ENCODE measurements around the gene RPRD1B. TPM values are rescaled to one million over a fixed set of nuclear protein-coding genes. Genes with fewer than 3 reads are reported as not detected.

The RPRD1B gene
- total RNA-seq, 2 experiments from 2014 or later = 54.8 to 55.7 TPM

GRCh38 chr20:38117635-38118034 is 84.1 kb downstream of the RPRD1B start:
- Mint-ChIP-seq H3K27me3 (no peaks in the 10 kb centered on the region), H3K36me3 (ENCODE audit: low read depth) (no peaks in the 10 kb centered on the region), H3K27ac (no peak overlapping the region), H3K4me1 (ENCODE audit: low read depth) (no peaks in the 10 kb centered on the region), H3K4me3 (no peak overlapping the region), H3K9me3 (no peaks in the 10 kb centered on the region)
- ChIA-PET POLR2A (no interaction called here), CTCF (no interaction called here)
- H3K9me3 ChIP-seq (ENCODE audit: control insufficient read depth in 1 of 2, insufficient read depth in 1 of 2, low read length in 2 of 2) = no peaks in the 10 kb centered on the region
- H3K4me1 ChIP-seq (ENCODE audit: insufficient read depth, low read length) = no peaks in the 10 kb centered on the region
- H3K27ac ChIP-seq (ENCODE audit: low read depth in 1 of 2, low read length in 2 of 2) = no peak overlapping the region
- no peak for DNase-seq
- no peak for TF ChIP-seq CTCF (IDR thresholded peaks at IDR 0.05)
- H3K4me3 ChIP-seq (ENCODE audit: low read length) = no peak overlapping the region
- no peak for ATAC-seq (ENCODE audit: poor library complexity)
- no peaks in the 10 kb centered on the region for H3K27me3 ChIP-seq (ENCODE audit: control insufficient read depth in 1 of 2, insufficient read depth in 2 of 2, low read length in 2 of 2)
- no peaks in the 10 kb centered on the region for H3K36me3 ChIP-seq (ENCODE audit: insufficient read depth, low read length)
- intact Hi-C loops (cut with DNase I, micrococcal nuclease) = no loop called here

GRCh38 chr20:38119446-38119845 is 85.9 kb downstream of the RPRD1B start:
- no peaks in the 10 kb centered on the region for H3K27me3 Mint-ChIP-seq
- no peak overlapping the region for H3K27ac ChIP-seq (ENCODE audit: low read depth in 1 of 2, low read length in 2 of 2)
- no peaks in the 10 kb centered on the region for H3K27me3 ChIP-seq (ENCODE audit: control insufficient read depth in 1 of 2, insufficient read depth in 2 of 2, low read length in 2 of 2)
- no peak overlapping the region for H3K4me3 Mint-ChIP-seq
- ChIA-PET CTCF (no interaction called here), POLR2A (no interaction called here)
- no peak for DNase-seq
- ATAC-seq (ENCODE audit: poor library complexity) = no peak
- no peaks in the 10 kb centered on the region for H3K9me3 ChIP-seq (ENCODE audit: control insufficient read depth in 1 of 2, insufficient read depth in 1 of 2, low read length in 2 of 2)
- intact Hi-C loops (cut with DNase I, micrococcal nuclease) = no loop called here
- no peaks in the 10 kb centered on the region for H3K4me1 Mint-ChIP-seq (ENCODE audit: low read depth)
- no peak overlapping the region for H3K4me3 ChIP-seq (ENCODE audit: low read length)
- no peak overlapping the region for H3K27ac Mint-ChIP-seq
- no peaks in the 10 kb centered on the region for H3K36me3 Mint-ChIP-seq (ENCODE audit: low read depth)
- H3K4me1 ChIP-seq (ENCODE audit: insufficient read depth, low read length) = no peaks in the 10 kb centered on the region
- no peaks in the 10 kb centered on the region for H3K9me3 Mint-ChIP-seq
- no peaks in the 10 kb centered on the region for H3K36me3 ChIP-seq (ENCODE audit: insufficient read depth, low read length)
- no peak for TF ChIP-seq CTCF (IDR thresholded peaks at IDR 0.05)

GRCh38 chr20:38120625-38120988 is 87.1 kb downstream of the RPRD1B start:
- ATAC-seq (ENCODE audit: poor library complexity) (no peak), DNase-seq (no peak)
- H3K36me3 ChIP-seq (ENCODE audit: insufficient read depth, low read length) = no peaks in the 10 kb centered on the region
- Mint-ChIP-seq H3K27me3 (no peaks in the 10 kb centered on the region), H3K4me1 (ENCODE audit: low read depth) (no peaks in the 10 kb centered on the region), H3K4me3 (no peak overlapping the region), H3K36me3 (ENCODE audit: low read depth) (no peaks in the 10 kb centered on the region), H3K27ac (no peak overlapping the region), H3K9me3 (no peaks in the 10 kb centered on the region)
- TF ChIP-seq CTCF (IDR thresholded peaks at IDR 0.05) = no peak
- no peak overlapping the region for H3K27ac ChIP-seq (ENCODE audit: low read depth in 1 of 2, low read length in 2 of 2)
- no peaks in the 10 kb centered on the region for H3K9me3 ChIP-seq (ENCODE audit: control insufficient read depth in 1 of 2, insufficient read depth in 1 of 2, low read length in 2 of 2)
- ChIA-PET POLR2A (no interaction called here), CTCF (no interaction called here)
- H3K4me3 ChIP-seq (ENCODE audit: low read length) = no peak overlapping the region
- intact Hi-C loops (cut with DNase I, micrococcal nuclease) = no loop called here
- H3K4me1 ChIP-seq (ENCODE audit: insufficient read depth, low read length) = no peaks in the 10 kb centered on the region
- no peaks in the 10 kb centered on the region for H3K27me3 ChIP-seq (ENCODE audit: control insufficient read depth in 1 of 2, insufficient read depth in 2 of 2, low read length in 2 of 2)

Measured in CD4-positive, alpha-beta T cell (primary cell).